Osteocyte (in vitro differentiated cells): Measurements from ENCODE around the gene SCYGR4. TPM values are rescaled to one million over a fixed set of nuclear protein-coding genes. Genes with fewer than 3 reads are reported as not detected.

Source experiments
- DNase-seq: peaks from one replicate; pipeline ENCODE4 v3.0.0; 2021; ENCODE audit warnings: mixed read lengths; ENCODE audit not compliant: unreplicated experiment; ENCODE audit errors: extremely low spot score
- H3K27ac Mint-ChIP-seq: one replicate; pipeline ENCODE4 v1.8.0; 2021; ENCODE audit warnings: mild to moderate bottlenecking, mixed read lengths; ENCODE audit not compliant: unreplicated experiment
- H3K27me3 Mint-ChIP-seq: one replicate; pipeline ENCODE4 v1.8.0; 2021; ENCODE audit warnings: mixed read lengths; ENCODE audit not compliant: unreplicated experiment
- H3K36me3 Mint-ChIP-seq: one replicate; pipeline ENCODE4 v1.8.0; 2021; ENCODE audit warnings: mixed read lengths; ENCODE audit not compliant: unreplicated experiment
- H3K4me1 Mint-ChIP-seq: one replicate; pipeline ENCODE4 v1.8.0; 2021; ENCODE audit warnings: mixed read lengths; ENCODE audit not compliant: unreplicated experiment
- H3K4me3 Mint-ChIP-seq: one replicate; pipeline ENCODE4 v1.8.0; 2021; ENCODE audit warnings: mild to moderate bottlenecking, moderate library complexity, mixed read lengths; ENCODE audit not compliant: unreplicated experiment
- H3K9me3 Mint-ChIP-seq: one replicate; pipeline ENCODE4 v1.8.0; 2021; ENCODE audit warnings: mixed read lengths; ENCODE audit not compliant: unreplicated experiment
- CTCF ChIP-seq: fragments of 200-600 bp; sonication (generic); IDR thresholded peaks from 2 replicates; pipeline ENCODE4 v1.5.0; 2021; ENCODE audit warnings: antibody characterized with exemption, mild to moderate bottlenecking, moderate library complexity
- total RNA-seq: library from RNA; stranded (reverse); gene quantifications from 2 replicates; pipeline ENCODE4 v1.2.1, GENCODE V29; 2021

The SCYGR4 gene
- total RNA-seq, 1 donor from 2014 or later = not detected

DNA sequence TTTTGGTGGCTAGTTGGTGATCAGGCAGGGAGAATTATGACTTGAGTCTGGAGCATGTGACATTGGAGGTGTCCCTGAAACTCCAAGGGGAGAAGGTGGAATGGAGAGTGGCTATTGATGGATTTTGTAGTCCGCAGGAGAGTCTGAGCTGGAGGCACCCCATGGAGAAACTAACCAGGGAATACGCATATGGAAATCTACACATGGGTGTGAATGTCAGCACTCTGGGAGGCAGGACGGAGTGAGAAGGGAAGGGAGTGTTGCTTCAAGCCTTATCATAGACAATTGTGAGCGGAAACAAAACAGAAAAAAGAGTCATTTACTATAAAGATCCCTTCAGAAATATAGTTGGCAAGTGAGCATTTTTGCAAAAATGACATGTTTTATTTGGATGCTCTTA is 667 bp upstream of the SCYGR4 start:
- no peak for TF ChIP-seq CTCF
- DNase-seq = no peak
- Mint-ChIP-seq H3K9me3 (no peaks in the 10 kb centered on the region), H3K27me3 (peaks cover 5% of the 10 kb centered on the region), H3K4me1 (peaks cover 4% of the 10 kb centered on the region), H3K36me3 (no peaks in the 10 kb centered on the region), H3K4me3 (no peak overlapping the region), H3K27ac (no peak overlapping the region)

GRCh38 chr2:227623226-227623625 is 5.9 kb downstream of the SCYGR4 start:
- Mint-ChIP-seq H3K4me1 (peaks cover 3% of the 10 kb centered on the region), H3K27me3 (no peaks in the 10 kb centered on the region), H3K4me3 (no peak overlapping the region), H3K36me3 (no peaks in the 10 kb centered on the region), H3K27ac (no peak overlapping the region), H3K9me3 (no peaks in the 10 kb centered on the region)
- no peak for DNase-seq
- no peak for TF ChIP-seq CTCF

- H3K9me3 Mint-ChIP-seq = no peaks in the 10 kb centered on the region
- DNase-seq = no peak
- no peak overlapping the region for H3K27ac Mint-ChIP-seq
- peaks cover 9% of the 10 kb centered on the region for H3K27me3 Mint-ChIP-seq
- H3K4me1 Mint-ChIP-seq = peaks cover 3% of the 10 kb centered on the region
- H3K4me3 Mint-ChIP-seq = no peak overlapping the region
- TF ChIP-seq CTCF = no peak
- H3K36me3 Mint-ChIP-seq = no peaks in the 10 kb centered on the region
Observed at GRCh38 chr2:227625420-227625819, 8.1 kb downstream of the SCYGR4 start.

GRCh38 chr2:227626580-227627151 is 9.4 kb downstream of the SCYGR4 start:
- no peak for TF ChIP-seq CTCF

GRCh38 chr2:227627769-227628168 is 10.5 kb downstream of the SCYGR4 start:
- peaks cover 3% of the 10 kb centered on the region for H3K4me1 Mint-ChIP-seq
- H3K36me3 Mint-ChIP-seq = no peaks in the 10 kb centered on the region
- no peak overlapping the region for H3K27ac Mint-ChIP-seq
- H3K4me3 Mint-ChIP-seq = no peak overlapping the region
- DNase-seq = no peak
- TF ChIP-seq CTCF = no peak
- peaks cover 19% of the 10 kb centered on the region for H3K27me3 Mint-ChIP-seq
- H3K9me3 Mint-ChIP-seq = no peaks in the 10 kb centered on the region

More at GRCh38 chr2:227626580-227627151, 9.4 kb downstream of the SCYGR4 start:
- Mint-ChIP-seq H3K27ac (no peak overlapping the region), H3K9me3 (no peaks in the 10 kb centered on the region), H3K36me3 (no peaks in the 10 kb centered on the region), H3K4me3 (no peak overlapping the region), H3K27me3 (peaks cover 19% of the 10 kb centered on the region), H3K4me1 (peaks cover 3% of the 10 kb centered on the region)
- no peak for DNase-seq
